PC-3 (cell line): ENCODE data around the gene ZMYND15.

ENCODE experiments used
- CTCF ChIP-seq: fragments of 300-600 bp; sonication (generic); conservative IDR thresholded peaks from 2 replicates; pipeline ENCODE4 v1.5.1; 2017; ENCODE audit warnings: antibody characterized with exemption, low read depth, mild to moderate bottlenecking, low read length
- EZH2 ChIP-seq: fragments of 300-600 bp; sonication (generic); IDR thresholded peaks from one replicate; pipeline ENCODE4 v1.6.1; 2017; ENCODE audit warnings: antibody characterized with exemption, mild to moderate bottlenecking, low read length; ENCODE audit not compliant: unreplicated experiment
- EZH2phosphoT487 ChIP-seq: fragments of 300-600 bp; sonication (generic); IDR thresholded peaks from 2 replicates; pipeline ENCODE4 v1.6.1; 2018; ENCODE audit warnings: mild to moderate bottlenecking, antibody characterized with exemption, low read length, borderline replicate concordance

GRCh38 chr17:4768298-4768697 lies 28.7 kb downstream of the ZMYND15 start:
- TF ChIP-seq CTCF (no peak), EZH2 (no peak), EZH2phosphoT487 (no peak)
